Activated T-cell treated with anti-CD3 and anti-CD28 coated beads, Interleukin-2, amount 50 U/mL, for 24 hours (primary cell): ENCODE measurements around the gene INPP5A.
A peak's percentile ranks its signal among the peaks of the same experiment; 100 is the strongest.
"Not testable (repeated sequence)": the region's sequence is repeated elsewhere in the genome, so short reads cannot be mapped to it uniquely, and the experiment has no call there.

Experiments used
- DNase-seq: peaks from one replicate; pipeline ENCODE4 v3.0.0-alpha.2; 2020
- H3K27ac Mint-ChIP-seq: 2 replicates; pipeline ENCODE4 v1.8.0; 2020; ENCODE audit warnings: mild to moderate bottlenecking, mixed read lengths
- H3K27me3 Mint-ChIP-seq: 2 replicates; pipeline ENCODE4 v1.8.0; 2020; ENCODE audit warnings: mixed read lengths
- H3K36me3 Mint-ChIP-seq: 2 replicates; pipeline ENCODE4 v1.8.0; 2020; ENCODE audit warnings: low read depth, mixed read lengths
- H3K4me1 Mint-ChIP-seq: 2 replicates; pipeline ENCODE4 v1.8.0; 2020; ENCODE audit warnings: low read depth, mixed read lengths
- H3K4me3 Mint-ChIP-seq: 2 replicates; pipeline ENCODE4 v1.8.0; 2020; ENCODE audit warnings: mild to moderate bottlenecking, moderate library complexity, mixed read lengths
- H3K9me3 Mint-ChIP-seq: 2 replicates; pipeline ENCODE4 v1.8.0; 2020; ENCODE audit warnings: mixed read lengths

The INPP5A gene

GRCh38 chr10:132677473-132678227 is 140.1 kb downstream of the INPP5A start:
- no peak for DNase-seq
- Mint-ChIP-seq H3K4me3 (no peak overlapping the region), H3K9me3 (no peaks in the 10 kb centered on the region), H3K27me3 (no peaks in the 10 kb centered on the region), H3K27ac (no peak overlapping the region), H3K36me3 (peaks cover 5% of the 10 kb centered on the region), H3K4me1 (peaks cover 8% of the 10 kb centered on the region)

- Mint-ChIP-seq H3K4me3 (no peak overlapping the region), H3K27ac (no peak overlapping the region), H3K4me1 (peaks cover 11% of the 10 kb centered on the region), H3K27me3 (no peaks in the 10 kb centered on the region), H3K9me3 (no peaks in the 10 kb centered on the region), H3K36me3 (peaks cover 3% of the 10 kb centered on the region)
- no peak for DNase-seq
Observed at GRCh38 chr10:132678436-132679216, 141.0 kb downstream of the INPP5A start.

GRCh38 chr10:132679217-132679595 is 141.6 kb downstream of the INPP5A start:
- Mint-ChIP-seq H3K4me3 (no peak overlapping the region), H3K27ac (no peak overlapping the region), H3K4me1 (peaks cover 15% of the 10 kb centered on the region), H3K27me3 (no peaks in the 10 kb centered on the region), H3K36me3 (peaks cover under 1% of the 10 kb centered on the region), H3K9me3 (no peaks in the 10 kb centered on the region)
- no peak for DNase-seq

GRCh38 chr10:132679640-132680039 is 142.1 kb downstream of the INPP5A start:
- no peak for DNase-seq
- Mint-ChIP-seq H3K36me3 (no peaks in the 10 kb centered on the region), H3K4me1 (peaks cover 19% of the 10 kb centered on the region), H3K27me3 (no peaks in the 10 kb centered on the region), H3K4me3 (no peak overlapping the region), H3K27ac (no peak overlapping the region), H3K9me3 (no peaks in the 10 kb centered on the region)

- H3K4me3 Mint-ChIP-seq, DNase-seq, H3K27ac Mint-ChIP-seq, H3K27me3 Mint-ChIP-seq, H3K36me3 Mint-ChIP-seq, H3K9me3 Mint-ChIP-seq: not testable (repeated sequence)
- H3K4me1 Mint-ChIP-seq: peaks cover 27% of the 10 kb centered on the region
Observed at GRCh38 chr10:132680741-132681140, 143.2 kb downstream of the INPP5A start.

GRCh38 chr10:132681858-132682755 is 144.5 kb downstream of the INPP5A start:
- Mint-ChIP-seq H3K9me3 (no peaks in the 10 kb centered on the region), H3K36me3 (no peaks in the 10 kb centered on the region), H3K4me3 (no peak overlapping the region), H3K4me1 (peaks cover 27% of the 10 kb centered on the region), H3K27me3 (no peaks in the 10 kb centered on the region), H3K27ac (no peak overlapping the region)
- no peak for DNase-seq

- peak overlapping the region; percentile 87 for H3K27ac Mint-ChIP-seq
- no peaks in the 10 kb centered on the region for H3K36me3 Mint-ChIP-seq
- H3K4me1 Mint-ChIP-seq: peaks cover 27% of the 10 kb centered on the region
- H3K9me3 Mint-ChIP-seq: no peaks in the 10 kb centered on the region
- DNase-seq: peak; percentile 49
- no peaks in the 10 kb centered on the region for H3K27me3 Mint-ChIP-seq
- no peak overlapping the region for H3K4me3 Mint-ChIP-seq
Observed at GRCh38 chr10:132684164-132684891, 146.7 kb downstream of the INPP5A start.

GRCh38 chr10:132685101-132685891 is 147.7 kb downstream of the INPP5A start:
- Mint-ChIP-seq H3K27ac (peak overlapping the region; percentile 87), H3K4me1 (peaks cover 27% of the 10 kb centered on the region), H3K9me3 (no peaks in the 10 kb centered on the region), H3K4me3 (no peak overlapping the region), H3K36me3 (peaks cover 2% of the 10 kb centered on the region), H3K27me3 (no peaks in the 10 kb centered on the region)
- DNase-seq: peak; percentile 42

GRCh38 chr10:132685921-132686680 is 148.5 kb downstream of the INPP5A start:
- DNase-seq: no peak
- Mint-ChIP-seq H3K27me3 (no peaks in the 10 kb centered on the region), H3K9me3 (no peaks in the 10 kb centered on the region), H3K27ac (no peak overlapping the region), H3K4me1 (peaks cover 26% of the 10 kb centered on the region), H3K36me3 (peaks cover 11% of the 10 kb centered on the region), H3K4me3 (no peak overlapping the region)

GRCh38 chr10:132687181-132687892 is 149.8 kb downstream of the INPP5A start:
- Mint-ChIP-seq H3K4me1 (peaks cover 18% of the 10 kb centered on the region), H3K27ac (no peak overlapping the region), H3K4me3 (no peak overlapping the region), H3K36me3 (peaks cover 21% of the 10 kb centered on the region), H3K27me3 (no peaks in the 10 kb centered on the region), H3K9me3 (no peaks in the 10 kb centered on the region)
- DNase-seq: no peak

GRCh38 chr10:132687893-132688579 is 150.4 kb downstream of the INPP5A start:
- no peak for DNase-seq
- H3K27ac Mint-ChIP-seq: no peak overlapping the region
- H3K4me3 Mint-ChIP-seq: no peak overlapping the region
- no peaks in the 10 kb centered on the region for H3K9me3 Mint-ChIP-seq
- peaks cover 24% of the 10 kb centered on the region for H3K36me3 Mint-ChIP-seq
- no peaks in the 10 kb centered on the region for H3K27me3 Mint-ChIP-seq
- peaks cover 18% of the 10 kb centered on the region for H3K4me1 Mint-ChIP-seq
